GM19468 (cell line): ENCODE measurements around the gene LATS2.

Experiments used
- ATAC-seq: cut with Tn5 transposase; IDR thresholded peaks from one replicate; pipeline ENCODE4 v1.9.1; 2021; ENCODE audit warnings: mild to moderate bottlenecking, moderate library complexity, moderate number of reproducible peaks; ENCODE audit not compliant: unreplicated experiment; ENCODE audit errors: extremely low read depth

LATS2 gene

DNA sequence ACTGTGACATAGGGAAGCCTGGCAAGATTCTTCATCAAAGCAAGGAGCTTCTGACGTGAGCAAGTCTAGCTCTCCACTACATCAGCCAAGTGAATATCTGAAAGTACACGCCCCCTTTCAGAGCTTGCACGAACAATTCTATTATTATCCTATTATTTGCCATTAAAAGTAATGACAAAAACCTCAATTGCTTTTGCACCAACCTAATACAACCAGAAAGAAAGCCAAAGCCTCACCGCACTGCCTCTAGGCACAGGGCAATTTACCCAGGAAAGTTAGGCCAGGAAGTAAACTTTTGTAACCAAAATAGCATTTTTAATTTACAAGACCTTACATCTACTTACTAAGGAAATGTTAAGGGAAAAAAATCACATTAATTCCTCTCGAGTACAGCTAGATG lies 41.2 kb downstream of the LATS2 start:
- ATAC-seq: no peak

DNA sequence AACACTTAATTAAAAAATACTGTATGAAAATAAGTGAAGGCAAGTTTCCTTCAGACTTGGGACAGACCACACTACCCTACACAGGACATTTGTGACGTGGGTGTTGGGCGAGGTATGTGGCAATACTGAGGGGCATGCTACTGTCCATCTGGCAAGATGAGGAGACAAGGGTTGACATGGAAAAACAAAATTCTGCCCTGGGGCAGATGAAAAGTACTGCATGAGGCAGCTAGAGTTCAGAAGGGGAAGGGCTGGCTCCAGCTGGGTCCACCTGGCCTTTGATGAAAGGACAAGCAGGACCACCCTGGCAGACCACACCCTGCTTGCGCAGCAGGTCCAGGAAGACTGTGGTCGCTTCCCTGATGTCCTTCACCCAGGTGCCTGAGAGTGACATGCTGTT lies 43.2 kb downstream of the LATS2 start:
- no peak for ATAC-seq

DNA sequence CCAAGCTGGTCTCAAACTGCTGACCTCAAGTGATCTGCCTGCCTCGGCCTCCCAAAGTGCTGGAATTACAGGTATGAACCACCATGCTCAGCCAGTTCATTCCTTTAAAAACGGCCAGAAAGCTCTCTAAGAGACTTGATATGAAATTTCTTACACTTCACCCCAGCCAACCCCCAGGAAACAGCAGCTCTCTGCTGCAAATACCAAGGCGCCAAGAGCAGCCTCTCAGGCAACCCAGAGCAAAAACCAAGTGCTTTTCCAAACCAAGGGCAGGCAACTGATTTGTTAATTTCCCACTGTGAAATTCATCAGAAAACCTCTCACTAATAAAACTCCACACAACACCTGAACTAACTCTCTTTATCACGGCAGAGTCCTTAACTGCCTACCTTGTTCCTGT lies 44.9 kb downstream of the LATS2 start:
- ATAC-seq: no peak

DNA sequence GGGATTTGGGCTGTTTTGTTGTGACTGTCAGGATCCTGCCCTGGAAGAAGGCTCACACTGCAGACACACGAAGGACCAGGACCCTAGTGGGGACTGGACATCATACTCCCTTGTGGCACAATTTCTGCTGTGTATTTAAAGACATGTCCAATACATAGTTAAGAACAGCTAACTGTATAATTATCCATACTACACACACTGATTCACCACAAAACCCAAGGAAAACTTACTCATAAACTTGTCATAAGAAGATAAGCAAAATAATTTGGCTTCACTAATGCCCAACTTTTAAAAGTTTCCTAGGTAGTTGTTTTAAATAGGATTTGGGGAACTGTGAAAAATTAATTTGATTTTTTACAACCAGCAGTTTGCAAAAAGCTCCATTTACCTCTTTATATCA lies 46.1 kb downstream of the LATS2 start:
- no peak for ATAC-seq

DNA sequence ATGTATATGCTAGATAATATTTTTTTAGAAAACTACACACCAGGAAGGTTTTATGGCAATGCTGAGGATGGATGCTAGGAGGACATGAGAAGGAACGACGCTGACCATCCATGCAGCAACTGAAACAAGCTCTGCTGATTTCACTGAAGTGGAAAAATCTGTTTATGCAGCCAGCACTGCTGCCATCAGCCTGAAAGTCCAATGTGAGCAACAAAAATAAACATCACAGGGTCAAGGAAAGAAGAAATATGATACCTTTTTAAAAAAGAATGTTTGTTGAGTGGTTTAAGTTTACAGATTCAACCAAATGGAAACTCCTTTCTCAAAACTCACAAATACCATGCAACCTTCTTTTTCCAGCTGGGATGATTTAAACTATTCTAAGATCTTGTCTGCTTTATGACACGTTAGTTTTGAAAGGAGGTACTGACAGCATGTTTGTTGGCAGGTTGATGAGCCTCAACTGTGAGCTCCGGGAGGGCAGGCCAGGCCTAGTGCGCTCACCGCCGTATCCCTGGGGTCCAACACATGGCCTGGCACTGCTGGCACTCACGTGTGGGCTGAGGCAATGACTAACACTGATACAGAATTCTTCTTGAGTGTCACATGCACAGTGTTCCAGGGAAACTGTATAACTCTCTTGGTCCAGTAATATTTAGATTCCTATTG lies 46.8 kb downstream of the LATS2 start:
- ATAC-seq: no peak

DNA sequence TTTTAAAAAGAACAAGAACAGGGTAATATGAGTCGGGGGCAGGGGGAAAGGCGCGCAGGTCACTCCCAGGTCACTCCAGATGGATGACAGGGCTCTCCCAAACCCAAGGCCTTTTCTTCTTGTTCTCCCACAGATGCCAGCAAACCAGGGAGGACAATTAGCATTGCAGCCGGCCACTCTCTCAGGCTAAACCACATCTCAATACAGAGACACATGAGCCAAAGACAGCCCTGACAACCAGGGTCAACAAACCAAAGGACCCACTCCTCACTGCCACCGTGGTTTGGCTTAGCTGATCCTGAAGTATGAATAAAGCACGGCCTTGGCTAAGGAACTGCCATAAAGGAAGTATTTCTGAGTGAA lies 47.3 kb downstream of the LATS2 start:
- no peak for ATAC-seq

DNA sequence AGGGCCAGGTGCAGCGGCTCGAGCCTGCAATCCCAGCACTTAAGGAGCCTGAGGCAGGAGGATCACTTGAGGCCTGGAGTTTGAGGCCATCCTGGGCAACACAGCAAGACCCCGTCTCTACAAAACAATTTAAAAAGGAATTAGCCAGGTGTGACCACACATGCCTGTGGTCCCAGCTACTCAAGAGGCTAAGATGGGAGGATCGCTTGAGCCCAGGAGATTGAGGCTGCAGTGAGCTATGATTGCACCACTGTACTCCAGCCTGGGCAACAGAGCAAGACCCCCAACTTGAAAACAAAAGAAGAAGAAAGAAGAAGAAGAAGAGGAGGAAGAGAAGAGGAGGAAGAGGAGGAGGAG lies 47.7 kb downstream of the LATS2 start:
- ATAC-seq: no peak

DNA sequence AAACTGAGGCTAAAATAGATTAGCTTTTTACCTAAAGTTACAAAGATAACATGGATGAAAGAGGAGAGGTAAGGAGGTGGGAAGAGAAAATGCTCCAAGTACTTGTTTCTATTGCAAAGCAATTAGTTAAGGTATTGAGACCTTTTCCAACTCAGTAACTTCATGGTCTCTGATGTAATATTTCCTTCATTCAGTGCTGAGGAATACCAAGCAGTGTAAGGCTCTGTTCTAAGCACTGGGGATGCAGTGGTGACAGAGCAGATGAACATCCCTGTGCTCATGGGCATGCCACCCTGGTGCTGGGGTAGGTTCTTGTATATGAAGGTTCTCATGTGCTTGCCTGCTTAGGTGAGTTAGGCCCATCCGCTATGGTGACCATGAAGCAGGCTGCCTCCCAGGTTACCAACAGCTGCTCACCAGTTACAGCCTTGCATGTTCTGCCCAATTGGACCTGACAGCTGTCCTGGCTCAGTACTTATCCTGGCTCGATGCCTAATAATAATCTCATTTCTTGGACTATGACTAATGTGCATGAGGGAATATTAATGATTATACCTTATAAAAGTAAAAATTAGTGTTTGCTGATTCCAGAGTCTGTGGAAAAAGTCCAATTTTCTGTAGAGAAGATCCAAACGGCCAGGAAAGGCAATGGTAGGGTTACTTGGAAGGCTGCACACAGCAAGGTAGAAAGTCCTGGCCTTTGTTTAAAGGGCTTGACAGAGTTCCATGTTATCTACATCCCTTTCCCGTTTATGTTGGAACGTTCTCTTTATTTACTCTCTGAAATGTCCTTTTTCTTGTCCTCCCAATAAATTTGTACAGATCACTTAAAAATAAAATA lies 48.3 kb downstream of the LATS2 start:
- ATAC-seq: no peak

DNA sequence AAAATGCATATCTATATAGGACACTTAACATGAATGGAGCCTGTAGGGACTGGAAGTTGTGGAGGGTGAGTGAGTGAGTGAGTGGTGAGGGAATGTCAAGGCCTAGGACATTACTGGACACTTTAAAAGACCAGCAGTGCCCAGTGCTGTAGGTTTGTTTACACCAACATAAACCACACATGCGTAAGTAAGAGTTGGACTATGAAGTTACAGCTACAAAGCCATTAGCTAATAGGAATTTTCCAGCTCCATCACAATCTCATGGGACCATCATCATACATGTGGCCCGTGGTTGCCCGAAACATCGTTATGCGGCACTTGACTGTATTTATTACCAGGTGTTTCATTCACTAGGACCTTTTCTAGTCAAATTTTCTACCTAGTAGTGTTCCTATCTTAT lies 49.2 kb downstream of the LATS2 start:
- no peak for ATAC-seq

DNA sequence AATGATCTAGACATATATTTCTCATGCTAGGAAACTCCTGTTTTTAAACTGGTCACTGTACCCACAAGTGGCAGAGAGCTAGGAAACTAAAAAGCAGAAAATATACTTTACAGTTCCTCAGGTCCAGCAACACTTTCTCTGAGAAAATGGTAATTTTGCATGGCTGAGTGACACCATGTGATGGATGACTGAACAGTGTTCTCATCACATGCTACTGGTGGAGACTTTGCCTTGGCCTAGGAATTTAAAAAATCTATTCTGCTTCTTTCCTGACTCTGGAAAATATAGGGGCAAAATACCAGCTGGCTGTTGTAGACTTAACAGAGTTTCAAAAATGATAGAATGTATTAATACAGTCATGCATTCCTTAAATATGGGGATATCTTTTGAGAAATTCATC lies 50.0 kb downstream of the LATS2 start:
- no peak for ATAC-seq

DNA sequence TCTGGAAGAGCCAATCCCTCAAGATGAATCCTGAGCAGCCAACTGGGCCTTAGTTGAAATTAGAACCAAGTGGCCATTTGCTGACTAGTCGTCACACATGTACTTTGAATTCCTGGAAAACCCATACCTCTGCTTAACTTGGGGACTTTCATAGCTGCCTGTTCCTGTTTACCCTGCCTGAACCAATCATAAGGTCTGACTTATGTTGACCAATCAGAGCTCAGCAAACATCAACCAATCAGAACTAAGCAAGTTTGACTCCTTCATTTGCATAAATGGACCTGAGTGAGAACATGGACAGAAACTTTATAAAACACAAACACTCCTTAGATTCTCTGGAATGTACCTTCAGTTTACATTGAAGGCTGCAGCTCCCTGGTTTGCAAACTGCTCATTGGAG lies 50.8 kb downstream of the LATS2 start:
- ATAC-seq: no peak

DNA sequence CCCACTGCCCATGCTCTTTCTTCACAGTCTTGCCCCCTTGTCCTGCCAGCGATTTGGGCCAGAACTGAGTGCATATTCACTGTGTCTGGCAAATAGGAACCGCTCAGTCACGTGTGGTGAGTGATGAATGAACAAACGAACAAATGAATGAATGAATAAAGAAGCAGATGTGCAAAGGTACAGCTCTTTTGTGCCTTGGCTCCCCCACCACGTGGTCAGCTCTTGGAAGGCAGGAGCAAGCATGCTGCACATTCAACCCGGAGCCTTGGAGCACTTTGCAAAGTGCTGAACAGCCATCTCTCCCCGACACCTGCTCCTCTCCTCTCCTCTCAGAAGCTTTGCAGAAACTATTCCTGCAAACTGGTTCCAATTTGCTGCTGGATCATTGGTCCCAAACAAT lies 52.4 kb downstream of the LATS2 start:
- ATAC-seq: no peak

DNA sequence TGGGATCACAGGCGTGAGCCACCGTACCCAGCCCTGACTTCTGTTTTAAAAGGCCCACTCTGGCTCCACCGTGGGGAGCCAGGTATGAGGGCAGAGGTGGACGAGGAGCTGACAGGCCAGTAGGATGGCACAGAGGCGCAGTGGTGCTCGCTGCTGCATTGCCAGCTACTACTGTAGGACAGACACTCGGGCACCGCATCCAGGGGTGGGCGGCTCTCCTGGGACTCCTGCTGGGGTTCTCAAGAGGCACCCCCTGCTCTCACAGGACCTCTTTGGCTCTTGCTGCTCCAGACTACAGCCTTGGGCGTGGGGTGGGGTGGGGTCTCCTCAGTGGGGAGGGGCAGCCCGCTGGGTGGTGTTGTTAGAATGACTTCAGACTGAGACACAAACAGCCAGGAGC lies 53.4 kb downstream of the LATS2 start:
- no peak for ATAC-seq

DNA sequence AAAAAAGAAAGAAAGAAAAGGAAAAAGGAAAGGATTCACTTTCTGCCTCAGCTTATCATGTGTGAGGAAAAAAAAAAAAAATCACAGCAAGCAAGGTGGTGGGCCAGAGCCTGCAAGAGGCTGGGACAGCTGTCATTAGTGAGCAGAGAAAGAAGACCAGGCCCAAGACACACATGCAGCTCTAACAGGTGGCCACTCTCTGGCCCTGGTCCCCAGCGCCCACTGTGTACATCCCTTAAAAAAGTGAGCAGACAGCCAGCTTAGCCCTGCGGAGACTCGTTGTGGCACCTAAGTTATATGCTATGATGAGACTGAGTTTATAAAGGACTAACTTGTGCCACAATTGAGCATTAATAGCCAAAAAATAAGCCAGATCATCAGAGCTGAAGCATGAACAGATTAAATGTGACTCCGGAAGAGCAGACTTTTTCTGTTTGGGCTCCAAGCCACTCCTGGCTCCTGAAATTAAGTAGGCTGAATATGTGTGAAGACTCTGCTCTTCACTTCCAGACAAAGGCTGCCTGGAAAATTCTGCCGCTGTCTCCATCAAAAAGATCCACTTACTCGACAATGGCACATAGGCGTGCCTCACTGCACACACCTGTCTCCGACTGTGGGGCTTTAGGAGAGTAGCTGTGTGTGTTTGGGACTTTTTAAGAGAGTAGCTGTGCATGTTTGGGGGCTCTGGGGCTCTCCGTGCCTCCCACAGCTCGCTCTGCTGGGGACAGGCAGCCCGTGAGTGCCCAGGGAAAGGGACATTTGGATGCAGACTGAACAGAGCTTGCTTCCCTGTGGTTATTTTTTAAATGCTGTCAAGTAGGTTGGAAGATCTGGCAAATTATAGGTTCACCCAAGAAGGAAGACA lies 55.0 kb downstream of the LATS2 start:
- no peak for ATAC-seq

DNA sequence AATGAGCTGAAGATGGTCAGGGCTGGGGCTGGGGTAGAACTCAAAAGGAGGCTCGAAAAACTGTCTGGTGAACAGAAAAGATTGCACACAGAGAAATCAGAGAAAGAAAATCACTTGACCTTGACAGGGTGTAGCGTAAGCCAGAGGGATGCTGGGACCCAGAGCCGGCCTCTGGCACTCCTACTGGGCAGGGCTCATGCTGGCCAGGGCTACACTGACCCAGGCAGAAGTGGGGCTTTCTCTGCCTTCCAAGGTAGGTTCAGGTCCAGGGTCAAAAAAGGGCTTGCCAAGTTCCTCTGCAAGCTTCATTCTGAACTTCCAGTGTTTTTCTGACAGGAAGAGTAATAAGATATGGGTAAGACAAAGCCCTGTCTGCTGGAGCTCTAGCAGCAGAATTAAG lies 56.2 kb downstream of the LATS2 start:
- no peak for ATAC-seq

DNA sequence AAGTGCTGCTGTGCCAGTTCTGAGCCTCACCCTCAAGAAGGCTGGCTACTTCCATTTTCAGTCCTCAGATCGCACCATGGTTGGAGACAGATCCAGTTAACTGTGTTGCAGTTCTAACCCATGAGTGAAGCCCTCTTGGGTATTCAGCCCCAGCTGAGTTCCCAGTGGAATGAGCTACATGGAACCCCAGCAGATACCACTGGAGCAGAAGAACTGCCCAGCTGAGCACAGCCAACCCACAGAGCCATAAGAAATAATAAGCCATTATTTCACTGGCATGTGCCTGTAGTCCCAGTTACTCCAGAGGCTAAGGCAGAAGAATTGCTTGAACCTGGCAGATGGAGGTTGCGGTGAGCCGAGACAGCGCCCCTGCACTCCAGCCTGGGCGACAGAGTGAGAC lies 59.9 kb downstream of the LATS2 start:
- ATAC-seq: no peak

DNA sequence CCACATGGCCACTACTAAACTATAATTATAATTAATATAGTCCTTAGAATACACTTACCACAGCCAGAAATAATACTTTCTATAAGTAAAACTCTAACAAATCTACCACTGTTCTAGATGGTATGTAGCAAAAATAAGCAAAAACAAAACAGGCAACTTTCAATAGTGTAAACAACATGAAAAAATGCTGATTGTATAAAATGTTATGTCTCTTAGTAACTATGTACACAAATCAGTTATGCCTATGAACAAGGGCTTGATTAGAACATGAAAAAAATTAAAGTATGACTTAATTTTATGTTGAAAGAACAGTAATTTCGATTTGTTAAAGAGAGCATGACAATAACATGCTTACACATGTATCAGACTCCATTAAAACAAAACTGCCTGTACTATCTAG lies 60.7 kb downstream of the LATS2 start:
- no peak for ATAC-seq

DNA sequence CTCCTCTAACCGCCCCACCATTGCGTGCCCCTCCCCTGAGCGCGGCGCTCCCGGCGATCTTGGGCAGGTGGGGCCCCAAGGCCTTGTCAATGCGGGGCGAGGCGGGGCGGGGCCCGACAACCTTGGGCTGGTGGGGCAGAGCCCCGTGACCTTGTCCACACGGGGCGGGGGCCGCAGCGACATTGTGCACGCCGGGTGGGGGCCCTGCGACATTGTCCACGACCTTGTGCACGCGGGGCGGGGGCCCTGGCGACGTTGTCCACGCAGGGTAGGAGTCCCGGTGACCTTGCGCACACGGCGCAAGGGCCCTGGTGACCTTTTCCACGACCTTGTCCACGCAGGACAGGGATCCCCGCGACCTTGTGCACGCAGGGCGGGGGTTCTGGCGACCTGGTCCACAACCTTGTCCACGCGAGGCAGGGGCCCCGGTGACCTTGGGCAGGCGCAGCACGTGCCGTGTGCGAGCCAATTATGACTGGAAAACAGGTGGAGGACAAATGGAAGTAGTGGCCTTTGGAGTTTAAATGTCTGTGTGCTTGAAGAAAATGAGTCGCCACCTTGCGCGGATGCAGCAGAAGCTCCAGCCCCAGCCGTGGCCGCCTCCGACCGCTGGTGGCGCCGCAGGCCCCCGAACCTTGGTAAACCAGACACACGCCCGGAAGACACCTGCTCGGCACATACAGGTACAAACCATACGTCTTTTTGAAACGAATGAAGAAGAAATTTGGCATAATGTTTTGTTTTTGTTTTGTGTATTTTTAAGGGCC lies 62.6 kb downstream of the LATS2 start:
- no peak for ATAC-seq

DNA sequence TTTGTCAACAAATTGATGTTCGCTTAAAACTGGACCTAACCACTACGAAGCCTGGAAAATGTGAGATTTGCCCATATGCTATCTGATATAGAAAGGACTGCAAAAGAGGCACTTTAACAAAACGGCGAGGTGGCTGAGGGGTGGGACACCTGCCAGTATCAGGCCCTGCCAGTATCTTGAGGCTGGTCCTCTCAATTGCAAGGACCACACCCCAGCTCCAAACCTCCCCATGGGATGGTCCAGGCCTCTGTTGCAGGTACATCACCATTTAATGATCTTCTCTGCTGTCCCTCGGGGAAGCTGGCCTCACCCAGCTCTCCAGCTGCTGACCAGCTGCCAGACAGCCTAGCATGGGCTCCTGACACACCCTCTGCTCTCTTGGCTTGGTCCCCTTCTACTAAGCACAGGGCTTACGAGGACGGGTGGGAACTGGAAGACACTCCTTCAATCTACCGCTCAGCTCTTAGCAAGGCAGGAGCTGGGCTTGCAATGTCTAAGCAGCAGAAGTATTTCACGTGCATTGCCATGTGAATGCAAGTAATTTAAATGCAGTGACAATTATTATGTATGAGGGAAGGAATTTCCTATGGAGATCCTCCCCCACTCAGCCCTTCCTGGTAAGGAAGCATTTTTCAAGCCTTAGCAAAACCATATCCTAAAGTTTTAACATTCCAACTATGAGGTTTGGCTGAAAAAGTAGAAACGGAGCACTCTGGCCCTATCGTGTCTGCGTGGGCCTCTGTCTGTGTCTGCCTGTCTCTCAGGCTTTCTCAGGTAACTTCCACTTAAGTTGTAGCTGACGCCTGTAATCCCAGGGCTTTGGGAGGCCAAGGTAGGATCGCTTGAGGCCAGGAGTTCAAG lies 63.9 kb downstream of the LATS2 start:
- no peak for ATAC-seq
